HepG2 (cell line): ENCODE data around the gene CACHD1. TPM values are rescaled to one million over a fixed set of nuclear protein-coding genes. Genes with fewer than 3 reads are reported as not detected.

Source experiments
- ATAC-seq: fragments of 200-7000 bp; cut with Tn5 transposase; 3 replicates; pipeline ENCODE4 v1.9.1; 2020; ENCODE audit warnings: mild to moderate bottlenecking, moderate library complexity
- BruUV-seq: library from RNA; stranded (reverse); fragments of 400-500 nt; replicated peaks from 2 replicates; lab custom pipeline; 2021; lab: Mats Ljungman, UMichigan
- CTCF ChIA-PET: fragments of 300-600 bp; formaldehyde crosslinking; extraction: SDS; loops from one replicate; lab custom pipeline; 2021; ENCODE audit warnings: low total read pairs, inconsistent platforms, low intra/inter-chr PET ratio; lab: Yijun Ruan, JAX
- POLR2A ChIA-PET: fragments of 350-600 bp; sonication (Branson Sonifier 250); formaldehyde crosslinking; loops from one replicate; lab custom pipeline; 2020; ENCODE audit warnings: antibody characterized with exemption, inconsistent platforms; lab: Yijun Ruan, JAX
- DNase-seq: peaks from one replicate; pipeline ENCODE4 v3.0.0-alpha.2; 2015; ENCODE audit warnings: low spot score
- FAIRE-seq: peaks from 3 replicates; lab custom pipeline; 2011; peaks lifted over from hg19 to GRCh38; lab: Jason Lieb, UNC
- H2AFZ ChIP-seq: one replicate; pipeline ENCODE4 v1.6.1; 2011; ENCODE audit warnings: low read length, inconsistent platforms
- H3K27ac ChIP-seq: fragments of 300-600 bp; 3 replicates; pipeline ENCODE4 v1.8.0; 2011; ENCODE audit warnings: mixed run types, mild to moderate bottlenecking, mixed read lengths, low read length, inconsistent platforms; ENCODE audit not compliant: insufficient read depth; ENCODE audit errors: extremely low read length
- H3K27me3 ChIP-seq, 2 experiments: fragments of 200-600 bp in 1 of 2; 2 replicates in 1 of 2; 3 replicates in 1 of 2; pipeline versions ENCODE4 v1.6.0 to v1.8.0; 2011; ENCODE audit warnings: low read length in 2 of 2, mild to moderate bottlenecking in 2 of 2, moderate library complexity in 2 of 2, inconsistent platforms in 1 of 2; ENCODE audit not compliant: insufficient read depth in 2 of 2, control insufficient read depth in 1 of 2
- H3K36me3 ChIP-seq, 2 experiments: fragments of 200-600 bp in 1 of 2; replicated peaks in 1 of 2; 2 replicates in 1 of 2; 3 replicates in 1 of 2; pipeline versions ENCODE4 v1.5.1 to v1.8.0; 2011; ENCODE audit warnings: low read length in 2 of 2, inconsistent platforms in 1 of 2; ENCODE audit not compliant: insufficient read depth in 2 of 2, control insufficient read depth in 1 of 2
- H3K4me1 ChIP-seq: 2 replicates; pipeline ENCODE4 v1.5.1; 2012; ENCODE audit warnings: low read length, inconsistent platforms; ENCODE audit not compliant: insufficient read depth
- H3K4me2 ChIP-seq: 2 replicates; pipeline ENCODE4 v1.6.0; 2011; ENCODE audit warnings: low read depth, low read length, inconsistent platforms
- H3K4me3 ChIP-seq, 3 experiments: fragments of 200-600 bp in 1 of 3; sonication (generic), shearing (Covaris generic) in 1 of 3; replicated peaks in 1 of 3; 2 replicates each; pipeline ENCODE4 v1.5.1; 2011 to 2016; ENCODE audit warnings: low read length in 3 of 3, inconsistent platforms in 2 of 3, low read depth in 2 of 3, mild to moderate bottlenecking in 2 of 3, control low read depth in 1 of 3, mixed read lengths in 1 of 3; ENCODE audit not compliant: insufficient read depth in 1 of 3
- H3K79me2 ChIP-seq: one replicate; pipeline ENCODE4 v1.6.1; 2011; ENCODE audit warnings: low read length, inconsistent platforms; ENCODE audit not compliant: insufficient read depth
- H3K9ac ChIP-seq: 2 replicates; pipeline ENCODE4 v1.6.0; 2011; ENCODE audit warnings: mild to moderate bottlenecking, low read depth, low read length, inconsistent platforms; ENCODE audit not compliant: insufficient read depth
- H3K9me3 ChIP-seq: 2 replicates; pipeline ENCODE4 v1.5.1; 2012; ENCODE audit warnings: mild to moderate bottlenecking, low read length
- H4K20me1 ChIP-seq: 2 replicates; pipeline ENCODE4 v1.6.0; 2011; ENCODE audit warnings: inconsistent platforms, mild to moderate bottlenecking, low read length, moderate library complexity; ENCODE audit not compliant: insufficient read depth
- AFF4 ChIP-seq: sonication (generic); formaldehyde crosslinking; IDR thresholded peaks from 2 replicates; pipeline ENCODE4 v1.4.0; 2020; ENCODE audit warnings: missing genetic modification reagents
- ARNTL ChIP-seq: sonication (generic); formaldehyde crosslinking; IDR thresholded peaks from 2 replicates; pipeline ENCODE4 v1.4.0; 2020; ENCODE audit warnings: mild to moderate bottlenecking, missing genetic modification reagents
- HNRNPL ChIP-seq: fragments of 200-400 bp; formaldehyde crosslinking; IDR thresholded peaks from 2 replicates; pipeline ENCODE4 v1.6.1; 2017; ENCODE audit warnings: mild to moderate bottlenecking, low read depth, low read length
- JUNB ChIP-seq: sonication (generic); formaldehyde crosslinking; IDR thresholded peaks from 2 replicates; pipeline ENCODE4 v1.8.0; 2022; ENCODE audit warnings: missing genetic modification reagents, mild to moderate bottlenecking, borderline replicate concordance
- NCOA5 ChIP-seq: sonication (generic); formaldehyde crosslinking; IDR thresholded peaks from 2 replicates; pipeline ENCODE4 v1.4.0; 2020; ENCODE audit warnings: missing genetic modification reagents
- SP2 ChIP-seq: sonication (generic); formaldehyde crosslinking; IDR thresholded peaks from 2 replicates; pipeline ENCODE4 v1.5.1; 2020; ENCODE audit warnings: mild to moderate bottlenecking, missing genetic modification reagents
- U2AF1 ChIP-seq: fragments of 200-400 bp; formaldehyde crosslinking; optimal IDR thresholded peaks from 2 replicates; pipeline ENCODE3; 2017; ENCODE audit warnings: mild to moderate bottlenecking, low read depth, low read length
- ZFP90 ChIP-seq: sonication (generic); formaldehyde crosslinking; IDR thresholded peaks from 2 replicates; pipeline ENCODE4 v1.8.0; 2022; ENCODE audit warnings: missing genetic modification reagents, mild to moderate bottlenecking, inconsistent platforms, borderline replicate concordance
- ZFX ChIP-seq: sonication (generic); formaldehyde crosslinking; IDR thresholded peaks from 2 replicates; pipeline ENCODE4 v1.4.0; 2020; ENCODE audit warnings: mild to moderate bottlenecking, low read depth, missing genetic modification reagents, moderate library complexity
- ZNF629 ChIP-seq: sonication (generic); formaldehyde crosslinking; conservative IDR thresholded peaks from 2 replicates; pipeline ENCODE4 v1.5.0; 2020; ENCODE audit warnings: missing genetic modification reagents
- WGBS: methylation state at CpG from one replicate; pipeline ENCODE4 v1.1.6; 2017; ENCODE audit warnings: low lambda C conversion rate; 5-methylcytosine and 5-hydroxymethylcytosine counted together
- in situ Hi-C: cut with HindIII; loops from 2 replicates; pipeline ENCODE4 v1.10.0; 2017; ENCODE audit warnings: low pct_unique_long_range_greater_than_20kb; ENCODE audit not compliant: extremely low pct_ligation_motif_present
- intact Hi-C: fragments of 100-400 bp; cut with micrococcal nuclease; formaldehyde crosslinking; loops from one replicate; pipeline ENCODE4 v1.10.0; 2022; ENCODE audit not compliant: unreplicated experiment
- polyA plus RNA-seq, 8 experiments: library from polyadenylated mRNA; depleted of rRNA in 3 of 8; stranded (reverse) in 7 of 8; unstranded in 1 of 8; fragments of >200 nt; fragmentation: Illumina TruSeq in 4 of 8; extraction: Trizol in 4 of 8; gene quantifications; 2 replicates each; pipeline versions ENCODE4 v1.2.1 to v1.2.3, GENCODE V29; 2011 to 2016; ENCODE audit warnings: low read depth in 4 of 8, missing spikeins in 1 of 8, mixed read lengths in 1 of 8; ENCODE audit not compliant: insufficient read depth in 1 of 8
- total RNA-seq, 5 experiments: library from RNA; depleted of rRNA; stranded (reverse); fragments of >200 nt; fragmentation: Illumina TruSeq; extraction: Trizol; gene quantifications; 2 replicates each; pipeline ENCODE4 v1.2.3, GENCODE V29; 2016; ENCODE audit warnings: low read depth in 1 of 5
- TF ChIP-seq, protein P1 (sequence below): sonication (generic); formaldehyde crosslinking; IDR thresholded peaks from 2 replicates; pipeline ENCODE4 v1.5.0; 2020; ENCODE audit warnings: mild to moderate bottlenecking, missing genetic modification reagents
- TF ChIP-seq, protein P2 (sequence below): IDR thresholded peaks from 2 replicates; pipeline ENCODE4 v1.4.0; 2020; ENCODE audit warnings: mild to moderate bottlenecking, missing genetic modification reagents

CACHD1 gene
- total and polyA plus RNA-seq, 2 of the 13 experiments (the other 11 are each of a cell fraction or from before 2014, with no cell fraction given), result 0.11 TPM; not detected in 1

- TF ChIP-seq, protein P1, sequence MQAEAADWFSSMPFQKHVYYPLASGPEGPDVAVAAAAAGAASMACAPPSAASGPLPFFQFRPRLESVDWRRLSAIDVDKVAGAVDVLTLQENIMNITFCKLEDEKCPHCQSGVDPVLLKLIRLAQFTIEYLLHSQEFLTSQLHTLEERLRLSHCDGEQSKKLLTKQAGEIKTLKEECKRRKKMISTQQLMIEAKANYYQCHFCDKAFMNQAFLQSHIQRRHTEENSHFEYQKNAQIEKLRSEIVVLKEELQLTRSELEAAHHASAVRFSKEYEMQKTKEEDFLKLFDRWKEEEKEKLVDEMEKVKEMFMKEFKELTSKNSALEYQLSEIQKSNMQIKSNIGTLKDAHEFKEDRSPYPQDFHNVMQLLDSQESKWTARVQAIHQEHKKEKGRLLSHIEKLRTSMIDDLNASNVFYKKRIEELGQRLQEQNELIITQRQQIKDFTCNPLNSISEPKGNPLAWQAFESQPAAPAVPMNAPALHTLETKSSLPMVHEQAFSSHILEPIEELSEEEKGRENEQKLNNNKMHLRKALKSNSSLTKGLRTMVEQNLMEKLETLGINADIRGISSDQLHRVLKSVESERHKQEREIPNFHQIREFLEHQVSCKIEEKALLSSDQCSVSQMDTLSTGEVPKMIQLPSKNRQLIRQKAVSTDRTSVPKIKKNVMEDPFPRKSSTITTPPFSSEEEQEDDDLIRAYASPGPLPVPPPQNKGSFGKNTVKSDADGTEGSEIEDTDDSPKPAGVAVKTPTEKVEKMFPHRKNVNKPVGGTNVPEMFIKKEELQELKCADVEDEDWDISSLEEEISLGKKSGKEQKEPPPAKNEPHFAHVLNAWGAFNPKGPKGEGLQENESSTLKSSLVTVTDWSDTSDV (CRISPR knock-in tag), result no peak
- TF ChIP-seq AFF4 (no peak), ZFX (CRISPR knock-in tag) (no peak), ZFP90 (CRISPR knock-in tag) (no peak)
Observed at GRCh38 chr1:64502931-64503330, 33.0 kb downstream of the CACHD1 start (continued).

- Histone ChIP-seq H3K79me2 (no peaks in the 10 kb centered on the region), H2AFZ (no peak overlapping the region), H3K4me3 (no peak overlapping the region; a peak in 2 of 6 replicates), H4K20me1 (no peaks in the 10 kb centered on the region), H3K4me2 (peak overlapping the region; percentile 53; the same call in 1 of the 2 replicates), H3K27ac (no peak overlapping the region), H3K9ac (no peak overlapping the region), H3K36me3 (no peaks in the 10 kb centered on the region), H3K9me3 (no peaks in the 10 kb centered on the region), H3K4me1 (no peaks in the 10 kb centered on the region), H3K27me3 (peaks cover 0 to 13% of the 10 kb centered on the region in 2 experiments; a peak in 4 of 5 replicates)
- in situ Hi-C loops (no loop called here), intact Hi-C loops (no loop called here)
- ChIA-PET CTCF (no interaction called here), POLR2A (no interaction called here)
- ATAC-seq (peak; percentile 42), DNase-seq (no peak), FAIRE-seq (no peak)
- 7% methylated on average over 43 of the region's 51 CpGs for WGBS
- no TSS peak for BruUV-seq
- TF ChIP-seq ZNF629 (CRISPR knock-in tag) (no peak), SP2 (CRISPR knock-in tag) (no peak), JUNB (CRISPR knock-in tag) (no peak), HNRNPL (no peak), NCOA5 (CRISPR knock-in tag) (no peak), ARNTL (CRISPR knock-in tag) (no peak), U2AF1 (no peak)
- TF ChIP-seq, protein P2, sequence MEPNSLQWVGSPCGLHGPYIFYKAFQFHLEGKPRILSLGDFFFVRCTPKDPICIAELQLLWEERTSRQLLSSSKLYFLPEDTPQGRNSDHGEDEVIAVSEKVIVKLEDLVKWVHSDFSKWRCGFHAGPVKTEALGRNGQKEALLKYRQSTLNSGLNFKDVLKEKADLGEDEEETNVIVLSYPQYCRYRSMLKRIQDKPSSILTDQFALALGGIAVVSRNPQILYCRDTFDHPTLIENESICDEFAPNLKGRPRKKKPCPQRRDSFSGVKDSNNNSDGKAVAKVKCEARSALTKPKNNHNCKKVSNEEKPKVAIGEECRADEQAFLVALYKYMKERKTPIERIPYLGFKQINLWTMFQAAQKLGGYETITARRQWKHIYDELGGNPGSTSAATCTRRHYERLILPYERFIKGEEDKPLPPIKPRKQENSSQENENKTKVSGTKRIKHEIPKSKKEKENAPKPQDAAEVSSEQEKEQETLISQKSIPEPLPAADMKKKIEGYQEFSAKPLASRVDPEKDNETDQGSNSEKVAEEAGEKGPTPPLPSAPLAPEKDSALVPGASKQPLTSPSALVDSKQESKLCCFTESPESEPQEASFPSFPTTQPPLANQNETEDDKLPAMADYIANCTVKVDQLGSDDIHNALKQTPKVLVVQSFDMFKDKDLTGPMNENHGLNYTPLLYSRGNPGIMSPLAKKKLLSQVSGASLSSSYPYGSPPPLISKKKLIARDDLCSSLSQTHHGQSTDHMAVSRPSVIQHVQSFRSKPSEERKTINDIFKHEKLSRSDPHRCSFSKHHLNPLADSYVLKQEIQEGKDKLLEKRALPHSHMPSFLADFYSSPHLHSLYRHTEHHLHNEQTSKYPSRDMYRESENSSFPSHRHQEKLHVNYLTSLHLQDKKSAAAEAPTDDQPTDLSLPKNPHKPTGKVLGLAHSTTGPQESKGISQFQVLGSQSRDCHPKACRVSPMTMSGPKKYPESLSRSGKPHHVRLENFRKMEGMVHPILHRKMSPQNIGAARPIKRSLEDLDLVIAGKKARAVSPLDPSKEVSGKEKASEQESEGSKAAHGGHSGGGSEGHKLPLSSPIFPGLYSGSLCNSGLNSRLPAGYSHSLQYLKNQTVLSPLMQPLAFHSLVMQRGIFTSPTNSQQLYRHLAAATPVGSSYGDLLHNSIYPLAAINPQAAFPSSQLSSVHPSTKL (CRISPR knock-in tag), result no peak
Observed at GRCh38 chr1:64505232-64505943, 35.5 kb downstream of the CACHD1 start.
